Duodenal mucosa (tissue), 2 donors: Measurements from ENCODE around the gene AQP6.

Experiments
- H3K27ac ChIP-seq: one replicate; pipeline ENCODE4 v1.7.0; 2013; ENCODE audit warnings: low read depth, low read length
- H3K27me3 ChIP-seq, 2 donors: one replicate each; pipeline ENCODE4 v1.7.0; 2013; ENCODE audit warnings: low read length in 2 of 2, control low read depth in 1 of 2; ENCODE audit not compliant: insufficient read depth in 2 of 2, control insufficient read depth in 1 of 2
- H3K36me3 ChIP-seq, 2 donors: one replicate each; pipeline ENCODE4 v1.7.0; 2013; ENCODE audit warnings: low read length in 2 of 2, control low read depth in 1 of 2; ENCODE audit not compliant: insufficient read depth in 2 of 2, control insufficient read depth in 1 of 2
- H3K4me1 ChIP-seq, 2 donors: one replicate each; pipeline ENCODE4 v1.7.0; 2013; ENCODE audit warnings: low read length in 2 of 2, control low read depth in 1 of 2; ENCODE audit not compliant: insufficient read depth in 2 of 2, control insufficient read depth in 1 of 2
- H3K4me3 ChIP-seq, 2 donors: one replicate each; pipeline ENCODE4 v1.7.0; 2013; ENCODE audit warnings: low read length in 2 of 2, low read depth in 1 of 2
- H3K9ac ChIP-seq, 2 donors: one replicate each; pipeline ENCODE4 v1.7.0; 2013; ENCODE audit warnings: low read length in 2 of 2, low read depth in 1 of 2
- H3K9me3 ChIP-seq, 2 donors: one replicate each; pipeline ENCODE4 v1.7.0; 2013; ENCODE audit warnings: low read length in 2 of 2, control low read depth in 1 of 2; ENCODE audit not compliant: control insufficient read depth in 1 of 2

The AQP6 gene

DNA sequence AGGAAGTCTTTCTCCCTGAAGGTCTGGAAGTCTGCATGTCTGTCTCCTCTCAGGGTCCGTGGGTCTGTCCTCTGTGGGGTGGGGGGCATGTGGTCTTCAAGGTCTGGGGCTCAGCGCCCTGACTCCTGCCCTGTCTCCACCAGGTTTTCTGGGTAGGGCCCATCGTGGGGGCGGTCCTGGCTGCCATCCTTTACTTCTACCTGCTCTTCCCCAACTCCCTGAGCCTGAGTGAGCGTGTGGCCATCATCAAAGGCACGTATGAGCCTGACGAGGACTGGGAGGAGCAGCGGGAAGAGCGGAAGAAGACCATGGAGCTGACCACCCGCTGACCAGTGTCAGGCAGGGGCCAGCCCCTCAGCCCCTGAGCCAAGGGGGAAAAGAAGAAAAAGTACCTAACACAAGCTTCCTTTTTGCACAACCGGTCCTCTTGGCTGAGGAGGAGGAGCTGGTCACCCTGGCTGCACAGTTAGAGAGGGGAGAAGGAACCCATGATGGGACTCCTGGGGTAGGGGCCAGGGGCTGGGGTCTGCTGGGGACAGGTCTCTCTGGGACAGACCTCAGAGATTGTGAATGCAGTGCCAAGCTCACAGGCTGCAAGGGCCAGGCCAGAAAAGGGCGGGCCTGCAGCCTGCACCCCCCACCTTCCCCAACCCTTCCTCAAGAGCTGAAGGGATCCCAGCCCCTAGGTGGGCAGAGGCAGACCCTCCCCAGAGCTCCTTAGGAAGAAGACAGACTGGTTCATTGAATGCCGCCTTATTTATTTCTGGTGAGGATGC is 7.7 kb upstream of the AQP6 start:
- Histone ChIP-seq H3K9ac (no peak overlapping the region), H3K27me3 (peaks cover 50 to 52% of the 10 kb centered on the region in 2 donors), H3K9me3 (no peaks in the 10 kb centered on the region), H3K27ac (no peak overlapping the region), H3K36me3 (no peaks in the 10 kb centered on the region), H3K4me1 (peaks cover 7 to 11% of the 10 kb centered on the region in 2 donors), H3K4me3 (no peak overlapping the region)

DNA sequence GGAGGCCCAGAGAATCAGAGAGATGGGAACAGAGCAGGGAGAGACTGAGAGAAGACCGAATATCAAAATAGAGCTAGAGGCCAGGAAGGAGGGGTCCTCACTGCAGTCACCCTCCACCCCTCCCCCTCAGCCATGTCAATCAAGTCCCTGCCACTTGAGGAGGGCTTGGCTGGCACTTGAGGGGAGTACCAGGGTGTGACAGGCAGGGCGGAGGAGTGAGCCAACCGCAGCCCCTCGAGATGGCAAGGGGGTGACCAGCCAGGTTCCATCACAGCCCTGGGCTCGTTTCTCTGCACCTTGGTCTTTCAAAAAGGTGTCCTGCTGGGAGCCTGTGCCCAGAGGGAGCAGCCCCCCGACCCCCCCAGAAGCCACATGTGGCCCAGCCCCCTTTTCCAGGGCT is 6.9 kb upstream of the AQP6 start:
- Histone ChIP-seq H3K4me3 (no peak overlapping the region), H3K36me3 (no peaks in the 10 kb centered on the region), H3K4me1 (peaks cover 7 to 11% of the 10 kb centered on the region in 2 donors), H3K27me3 (peaks cover 48 to 49% of the 10 kb centered on the region in 2 donors), H3K9me3 (no peaks in the 10 kb centered on the region), H3K27ac (no peak overlapping the region), H3K9ac (no peak overlapping the region)

DNA sequence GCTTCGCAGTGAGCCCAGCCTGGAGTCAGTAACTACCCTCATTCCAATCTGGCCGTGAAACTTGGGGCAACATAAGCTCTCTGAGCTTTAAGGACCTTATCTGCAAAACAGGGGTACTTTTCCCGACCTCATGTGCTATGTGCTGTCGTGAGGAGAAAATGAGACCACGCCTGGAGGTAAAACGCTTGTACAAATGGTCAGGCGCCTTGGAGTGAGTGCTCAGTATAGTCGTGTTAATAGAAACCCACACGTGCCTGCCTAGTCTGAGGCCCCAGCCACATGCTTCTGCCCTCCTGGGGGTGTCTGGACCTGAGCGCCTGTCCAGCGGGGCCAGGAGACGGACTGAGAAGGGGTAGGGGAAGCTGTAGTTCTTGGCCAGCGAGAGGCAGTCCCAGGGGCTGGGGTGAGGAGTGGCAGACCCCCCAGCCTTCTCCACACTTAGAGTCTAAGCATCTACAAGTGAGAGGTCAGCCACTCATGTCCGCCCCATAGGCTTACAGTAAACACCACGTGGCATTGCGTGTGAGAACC is 6.2 kb upstream of the AQP6 start:
- Histone ChIP-seq H3K36me3 (no peaks in the 10 kb centered on the region), H3K27me3 (peaks cover 44 to 46% of the 10 kb centered on the region in 2 donors), H3K9ac (no peak overlapping the region), H3K4me1 (peaks cover 7 to 11% of the 10 kb centered on the region in 2 donors), H3K27ac (no peak overlapping the region), H3K4me3 (no peak overlapping the region), H3K9me3 (no peaks in the 10 kb centered on the region)

GRCh38 chr12:49967042-49967776 is 5.5 kb upstream of the AQP6 start:
- peaks cover 7 to 11% of the 10 kb centered on the region in 2 donors for H3K4me1 ChIP-seq
- peak overlapping the region; percentile 59 to 70 for H3K4me3 ChIP-seq
- H3K27me3 ChIP-seq: peaks cover 40 to 42% of the 10 kb centered on the region in 2 donors
- no peaks in the 10 kb centered on the region for H3K9me3 ChIP-seq
- peak overlapping the region in 1 of 2 donors; percentile 47 for H3K9ac ChIP-seq
- no peak overlapping the region for H3K27ac ChIP-seq
- no peaks in the 10 kb centered on the region for H3K36me3 ChIP-seq

DNA sequence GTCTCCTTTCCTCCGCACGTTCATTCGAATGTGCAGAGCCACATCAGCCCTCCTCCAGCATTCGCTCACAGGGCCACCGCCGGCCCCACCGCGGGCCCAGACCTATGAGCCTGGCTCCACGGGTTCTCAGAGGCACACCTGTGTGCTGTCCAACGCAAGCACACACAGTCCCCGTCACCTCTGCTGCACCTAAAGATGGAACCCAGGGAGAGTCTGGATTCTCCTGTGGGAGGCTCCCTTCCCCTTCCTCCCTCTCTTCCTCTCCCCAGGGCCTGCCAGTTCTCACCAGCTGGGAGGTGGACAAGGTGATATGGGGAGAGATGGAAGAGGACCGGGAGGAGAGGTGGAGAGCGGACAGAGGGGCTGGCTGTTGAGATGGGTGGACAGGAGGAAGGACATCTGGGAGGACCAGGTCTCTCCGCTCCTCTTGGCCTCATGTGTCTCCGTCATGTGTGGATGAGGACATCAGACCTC is 4.9 kb upstream of the AQP6 start:
- peaks cover 7 to 11% of the 10 kb centered on the region in 2 donors for H3K4me1 ChIP-seq
- peak overlapping the region; percentile 59 to 70 for H3K4me3 ChIP-seq
- H3K9me3 ChIP-seq: no peaks in the 10 kb centered on the region
- no peak overlapping the region for H3K27ac ChIP-seq
- H3K36me3 ChIP-seq: no peaks in the 10 kb centered on the region
- peak overlapping the region in 1 of 2 donors; percentile 47 for H3K9ac ChIP-seq
- H3K27me3 ChIP-seq: peaks cover 34 to 42% of the 10 kb centered on the region in 2 donors

GRCh38 chr12:49968471-49968870 is 4.3 kb upstream of the AQP6 start:
- no peaks in the 10 kb centered on the region for H3K9me3 ChIP-seq
- H3K4me3 ChIP-seq: no peak overlapping the region
- no peak overlapping the region for H3K27ac ChIP-seq
- H3K9ac ChIP-seq: no peak overlapping the region
- H3K27me3 ChIP-seq: peaks cover 30 to 42% of the 10 kb centered on the region in 2 donors
- no peaks in the 10 kb centered on the region for H3K36me3 ChIP-seq
- peaks cover 9 to 14% of the 10 kb centered on the region in 2 donors for H3K4me1 ChIP-seq

- Histone ChIP-seq H3K9ac (no peak overlapping the region), H3K4me3 (no peak overlapping the region), H3K36me3 (no peaks in the 10 kb centered on the region), H3K27me3 (peaks cover 29 to 37% of the 10 kb centered on the region in 2 donors), H3K4me1 (peaks cover 15 to 19% of the 10 kb centered on the region in 2 donors), H3K9me3 (no peaks in the 10 kb centered on the region), H3K27ac (no peak overlapping the region)
Measured at GRCh38 chr12:49969027-49969426, 3.7 kb upstream of the AQP6 start.

DNA sequence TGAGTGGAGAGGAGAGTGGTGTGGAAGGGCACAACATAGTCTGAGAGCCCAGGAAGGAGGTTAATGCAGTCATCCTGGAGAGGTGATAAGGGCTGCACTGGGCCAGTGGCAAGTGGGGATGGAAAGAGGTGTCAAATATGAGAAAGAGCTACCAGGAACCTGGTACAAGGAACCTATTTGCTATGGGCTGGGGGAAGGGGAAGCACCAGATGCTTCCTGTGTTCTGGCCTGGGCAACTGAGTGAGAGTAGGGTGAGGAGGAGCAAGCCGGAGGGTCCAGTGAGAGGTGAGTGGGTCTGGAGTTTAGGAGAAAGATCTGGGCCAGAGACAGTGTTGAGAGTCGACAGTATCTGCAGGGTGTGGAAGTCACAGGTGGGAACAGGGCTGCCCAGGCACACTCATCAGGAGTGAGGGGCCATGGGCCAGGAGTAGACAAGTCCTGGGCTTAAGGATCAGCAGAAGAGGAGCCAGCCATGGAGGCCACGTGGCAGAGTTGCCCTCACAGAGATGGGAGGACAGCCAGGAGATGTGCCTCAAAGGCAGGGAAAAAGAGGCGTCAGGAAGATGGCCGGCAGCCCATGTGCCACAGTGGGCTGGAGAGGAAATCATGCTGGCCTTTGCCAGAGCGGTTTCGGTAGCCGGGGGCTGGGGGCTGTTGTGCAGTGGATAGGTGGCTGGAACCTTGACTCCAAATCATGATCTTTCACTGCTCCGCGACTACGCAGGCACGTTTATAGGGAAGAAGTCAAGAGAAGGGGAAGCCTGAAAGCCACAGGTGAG is 2.9 kb upstream of the AQP6 start:
- H3K27ac ChIP-seq: no peak overlapping the region
- no peaks in the 10 kb centered on the region for H3K36me3 ChIP-seq
- peaks cover 16 to 24% of the 10 kb centered on the region in 2 donors for H3K4me1 ChIP-seq
- H3K27me3 ChIP-seq: peaks cover 25 to 29% of the 10 kb centered on the region in 2 donors
- H3K4me3 ChIP-seq: no peak overlapping the region
- H3K9ac ChIP-seq: no peak overlapping the region
- H3K9me3 ChIP-seq: no peaks in the 10 kb centered on the region

DNA sequence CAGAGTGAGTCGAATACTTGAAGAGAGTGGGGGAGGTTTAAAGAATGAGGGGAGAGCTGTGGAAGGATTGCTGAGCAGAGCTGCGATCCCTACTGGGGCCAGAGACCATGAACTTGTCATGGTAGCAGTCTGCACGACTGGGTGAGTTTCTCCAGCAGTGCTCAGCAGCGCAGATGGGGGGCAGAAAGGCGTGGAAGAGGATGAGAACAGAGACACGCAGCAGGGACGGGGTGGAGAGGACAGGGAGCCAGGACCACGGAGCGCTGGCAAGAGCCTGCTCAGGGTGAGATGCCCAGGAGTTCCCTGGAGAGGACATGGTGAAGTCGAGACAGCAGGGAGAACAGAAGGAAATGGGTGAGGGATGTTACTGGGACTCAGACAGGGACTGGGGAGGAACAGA is 2.1 kb upstream of the AQP6 start:
- Histone ChIP-seq H3K27me3 (peaks cover 22 to 28% of the 10 kb centered on the region in 2 donors), H3K9ac (no peak overlapping the region), H3K9me3 (no peaks in the 10 kb centered on the region)

More for the DNA sequence above, 2.1 kb upstream of the AQP6 start:
- H3K4me1 ChIP-seq: peaks cover 16 to 29% of the 10 kb centered on the region in 2 donors
- no peak overlapping the region for H3K27ac ChIP-seq
- no peak overlapping the region for H3K4me3 ChIP-seq
- no peaks in the 10 kb centered on the region for H3K36me3 ChIP-seq
